ENCODE data around the gene CLCN1.

The CLCN1 gene

DNA sequence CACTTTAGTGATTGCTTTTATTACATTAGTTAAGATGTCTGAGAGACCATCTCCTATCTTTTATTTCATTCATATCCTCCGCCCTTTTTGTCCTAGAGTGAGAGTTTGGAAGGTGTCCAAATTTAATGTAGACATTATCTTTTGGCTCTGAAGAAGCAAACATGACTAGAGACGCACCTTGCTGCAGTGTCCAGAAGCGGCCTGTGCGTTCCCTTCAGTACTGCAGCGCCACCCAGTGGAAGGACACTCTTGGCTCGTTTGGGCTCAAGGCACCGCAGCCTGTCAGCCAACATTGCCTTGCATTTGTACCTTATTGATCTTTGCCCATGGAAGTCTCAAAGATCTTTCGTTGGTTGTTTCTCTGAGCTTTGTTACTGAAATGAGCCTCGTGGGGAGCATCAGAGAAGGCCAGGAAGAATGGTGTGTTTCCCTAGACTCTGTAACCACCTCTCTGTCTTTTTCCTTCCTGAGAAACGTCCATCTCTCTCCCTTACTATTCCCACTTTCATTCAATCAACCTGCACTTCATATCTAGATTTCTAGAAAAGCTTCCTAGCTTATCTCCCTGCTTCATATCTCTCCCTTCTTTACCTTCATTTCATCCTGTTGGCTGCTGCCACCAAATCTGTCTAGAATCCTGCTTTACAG is 10.4 kb upstream of the CLCN1 start:
- no peak overlapping the region for H3K4me3 ChIP-seq (ENCODE audit: low read depth, low read length)
- peak; percentile 43; the same call in 1 of the 2 replicates for TF ChIP-seq CTCF (IDR thresholded peaks at IDR 0.05; ENCODE audit: low read depth, low read length)

DNA sequence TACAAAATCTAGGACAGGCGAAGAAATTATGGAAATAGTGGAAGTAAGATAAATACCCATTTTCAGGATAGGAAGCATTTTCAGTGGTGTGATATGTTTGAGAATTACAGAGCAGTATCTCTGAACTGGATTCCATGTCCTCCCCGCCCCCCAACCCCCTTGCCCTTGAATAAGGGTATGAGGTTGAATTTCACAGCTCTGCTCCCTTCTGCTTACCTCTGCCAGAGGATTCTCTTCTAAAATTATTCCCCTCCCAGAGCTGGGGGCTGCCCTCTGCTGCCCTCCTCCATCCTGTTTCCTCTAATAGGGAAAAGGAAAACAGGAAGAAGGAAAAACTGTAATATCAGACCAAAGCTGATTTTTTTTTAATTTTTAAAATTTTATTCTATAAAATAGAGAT is 7.3 kb upstream of the CLCN1 start:
- H3K4me3 ChIP-seq (ENCODE audit: low read depth, low read length) = no peak overlapping the region
- TF ChIP-seq CTCF (IDR thresholded peaks at IDR 0.05; ENCODE audit: low read depth, low read length) = no peak

- no peak overlapping the region for H3K4me3 ChIP-seq (ENCODE audit: low read depth, low read length)
- TF ChIP-seq CTCF (IDR thresholded peaks at IDR 0.05; ENCODE audit: low read depth, low read length) = no peak
These were observed 1.8 kb upstream of the CLCN1 start for GRCh38 chr7:143314127-143314526.

DNA sequence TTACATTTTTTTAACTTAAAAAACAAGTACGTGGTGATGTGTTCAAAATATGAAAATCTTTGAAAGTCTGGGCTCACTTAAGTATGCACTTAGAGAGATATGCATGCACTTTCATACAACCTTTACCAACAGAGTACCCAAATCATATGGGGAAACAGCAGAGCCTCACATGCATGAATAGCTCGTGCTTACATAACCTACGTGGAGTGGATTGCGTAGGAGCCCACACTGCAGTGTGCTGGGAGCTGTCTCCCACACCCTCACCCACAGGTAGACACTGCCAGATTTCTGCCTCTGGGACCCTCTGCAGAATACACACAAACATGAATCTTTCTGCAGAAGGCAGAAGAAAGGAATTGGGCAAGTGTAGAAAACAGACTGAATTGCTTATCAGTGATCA is 581 bp downstream of the CLCN1 start:
- no peak overlapping the region for H3K4me3 ChIP-seq (ENCODE audit: low read depth, low read length)
- no peak for TF ChIP-seq CTCF (IDR thresholded peaks at IDR 0.05; ENCODE audit: low read depth, low read length)

GRCh38 chr7:143318661-143319060 is 2.8 kb downstream of the CLCN1 start:
- no peak overlapping the region for H3K4me3 ChIP-seq (ENCODE audit: low read depth, low read length)
- TF ChIP-seq CTCF (IDR thresholded peaks at IDR 0.05; ENCODE audit: low read depth, low read length) = no peak

DNA sequence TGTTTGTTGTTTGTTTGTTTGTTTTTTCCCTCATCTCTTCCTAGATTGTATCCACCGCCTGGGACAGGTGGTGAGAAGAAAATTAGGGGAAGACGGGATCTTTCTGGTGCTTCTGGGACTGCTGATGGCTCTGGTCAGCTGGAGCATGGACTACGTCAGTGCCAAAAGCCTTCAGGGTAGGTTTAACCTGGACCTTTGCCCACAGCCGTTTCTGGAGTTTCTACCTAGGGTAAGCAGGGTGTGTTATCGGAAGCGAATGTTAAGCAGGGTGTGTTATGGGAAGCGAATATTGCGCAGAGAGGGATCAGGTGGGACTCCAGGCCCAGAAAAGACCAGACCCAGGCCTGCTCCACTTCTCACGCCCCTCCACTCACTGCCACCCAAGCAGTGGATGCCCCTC is 4.7 kb downstream of the CLCN1 start:
- TF ChIP-seq CTCF (IDR thresholded peaks at IDR 0.05; ENCODE audit: low read depth, low read length) = no peak
- H3K4me3 ChIP-seq (ENCODE audit: low read depth, low read length) = no peak overlapping the region

DNA sequence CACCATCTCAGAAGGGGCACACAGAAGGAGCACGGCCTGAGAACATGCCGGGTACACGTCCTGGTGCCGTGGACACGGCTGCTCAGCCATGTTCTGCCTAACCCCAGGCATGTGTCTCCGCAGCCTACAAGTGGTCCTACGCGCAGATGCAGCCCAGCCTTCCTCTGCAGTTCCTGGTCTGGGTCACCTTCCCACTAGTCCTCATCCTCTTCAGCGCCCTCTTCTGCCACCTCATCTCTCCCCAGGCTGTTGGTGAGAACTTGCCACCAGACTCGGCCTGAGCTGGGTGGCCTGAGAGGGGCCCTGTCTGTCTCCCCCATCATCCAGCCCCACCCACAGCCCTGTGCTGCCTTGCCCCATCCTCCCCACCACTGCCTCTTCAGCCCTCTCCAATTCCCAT is 5.3 kb downstream of the CLCN1 start:
- no peak overlapping the region for H3K4me3 ChIP-seq (ENCODE audit: low read depth, low read length)
- no peak for TF ChIP-seq CTCF (IDR thresholded peaks at IDR 0.05; ENCODE audit: low read depth, low read length)

Measured in WI38 (cell line).